Esophagus muscularis mucosa (tissue), 4 donors: ENCODE data around the gene KAZN. TPM values are rescaled to one million over a fixed set of nuclear protein-coding genes. Genes with fewer than 3 reads are reported as not detected.

Source experiments
- DNase-seq: peaks from one replicate; pipeline ENCODE4 v3.0.0-alpha.2; 2017; ENCODE audit errors: extremely low spot score
- H3K27ac ChIP-seq, 4 donors: fragments of 200-600 bp; sonication (generic); replicated peaks in 1 of 4; 1 replicate in 3 of 4; 2 replicates in 1 of 4; pipeline ENCODE4 v1.5.1; 2016 to 2019; ENCODE audit warnings: mild to moderate bottlenecking in 1 of 4
- H3K27me3 ChIP-seq, 4 donors: fragments of 200-600 bp; sonication (generic); one replicate each; pipeline versions ENCODE4 v1.5.1 to v1.6.0; 2016 to 2019
- H3K36me3 ChIP-seq, 4 donors: fragments of 200-600 bp; sonication (generic); one replicate each; pipeline ENCODE4 v1.5.1; 2016 to 2019
- H3K4me1 ChIP-seq, 4 donors: fragments of 200-600 bp; sonication (generic); one replicate each; pipeline ENCODE4 v1.5.1; 2016 to 2019
- H3K4me3 ChIP-seq, 4 donors: fragments of 200-600 bp; sonication (generic); 1 replicate in 2 of 4; 2 replicates in 2 of 4; pipeline ENCODE4 v1.5.1; 2016 to 2019; ENCODE audit warnings: mild to moderate bottlenecking in 4 of 4, moderate library complexity in 1 of 4
- H3K9me3 ChIP-seq, 4 donors: fragments of 200-600 bp; sonication (generic); 1 replicate in 3 of 4; 2 replicates in 1 of 4; pipeline ENCODE4 v1.5.1; 2016 to 2019
- CTCF ChIP-seq, 3 experiments: fragments of 200-600 bp in 2 of 3; fragments of 450-650 bp in 1 of 3; sonication (generic) in 2 of 3; IDR thresholded peaks; one replicate each; pipeline ENCODE4 v1.5.1; 2017 to 2019; ENCODE audit warnings: antibody characterized with exemption in 3 of 3, mild to moderate bottlenecking in 2 of 3, moderate library complexity in 1 of 3
- EP300 ChIP-seq: sonication (generic); formaldehyde crosslinking; IDR thresholded peaks from one replicate; pipeline ENCODE4 v1.6.1; 2017; ENCODE audit warnings: antibody characterized with exemption
- POLR2A ChIP-seq: fragments of 450-650 bp; IDR thresholded peaks from one replicate; pipeline ENCODE4 v1.6.1; 2017; ENCODE audit warnings: antibody characterized with exemption, moderate library complexity, mild to moderate bottlenecking, low read depth
- POLR2AphosphoS5 ChIP-seq, 2 donors: sonication (generic); formaldehyde crosslinking; IDR thresholded peaks; one replicate each; pipeline ENCODE4 v1.6.1; 2017; ENCODE audit warnings: antibody characterized with exemption in 2 of 2
- WGBS: methylation state at CpG from one replicate; pipeline ENCODE4 v1.1.5; 2018; 5-methylcytosine and 5-hydroxymethylcytosine counted together
- intact Hi-C: fragments of 100-400 bp; cut with DNase I; formaldehyde crosslinking; loops from one replicate; pipeline ENCODE4 v1.15.1; 2023
- total RNA-seq, 4 donors: library from RNA; depleted of rRNA; stranded (reverse); fragments of >200 nt; gene quantifications; one replicate each; pipeline versions ENCODE4 v1.1.0 to v1.2.1, GENCODE V29; 2016

Gene KAZN
- total RNA-seq, 4 donors from 2014 or later = 9.9 to 14.1 (median 11.9) TPM

GRCh38 chr1:15154480-15155036 lies 556.1 kb downstream of the KAZN start:
- Histone ChIP-seq H3K36me3 (no peaks in the 10 kb centered on the region), H3K27me3 (peaks cover 0 to 8% (median 0%) of the 10 kb centered on the region in 4 donors), H3K4me3 (peak overlapping the region; percentile 82 to 95 (median 88)), H3K27ac (peak overlapping the region; percentile 85 to 94 (median 90)), H3K4me1 (peaks cover 23 to 86% (median 74%) of the 10 kb centered on the region in 4 donors), H3K9me3 (no peaks in the 10 kb centered on the region)
- intact Hi-C loops = no loop called here
- TF ChIP-seq CTCF (IDR thresholded peaks at IDR 0.05) (no peak), POLR2AphosphoS5 (IDR thresholded peaks at IDR 0.05) (no peak), EP300 (no peak), POLR2A (no peak)
- DNase-seq = no peak
- WGBS = 26% methylated on average over 13 of the region's 37 CpGs

- peak overlapping the region; percentile 85 to 94 (median 90) for H3K27ac ChIP-seq
- no peaks in the 10 kb centered on the region for H3K36me3 ChIP-seq
- H3K27me3 ChIP-seq = peaks cover 0 to 8% (median 0%) of the 10 kb centered on the region in 4 donors
- TF ChIP-seq POLR2AphosphoS5 (IDR thresholded peaks at IDR 0.05) (no peak), POLR2A (no peak), CTCF (IDR thresholded peaks at IDR 0.05) (no peak), EP300 (no peak)
- 94% methylated on average over 5 of the region's 5 CpGs for WGBS
- peaks cover 23 to 87% (median 76%) of the 10 kb centered on the region in 4 donors for H3K4me1 ChIP-seq
- peak overlapping the region in 3 of 4 donors; percentile 88 to 95 (median 89) for H3K4me3 ChIP-seq
- intact Hi-C loops = no loop called here
- no peak for DNase-seq
- H3K9me3 ChIP-seq = no peaks in the 10 kb centered on the region
Measured at GRCh38 chr1:15155191-15155590, 556.7 kb downstream of the KAZN start.

GRCh38 chr1:15155888-15156741 lies 557.6 kb downstream of the KAZN start:
- WGBS = 44% methylated on average over 10 of the region's 11 CpGs
- no peaks in the 10 kb centered on the region for H3K9me3 ChIP-seq
- DNase-seq = no peak
- peaks cover 0 to 8% (median 0%) of the 10 kb centered on the region in 4 donors for H3K27me3 ChIP-seq
- no peaks in the 10 kb centered on the region for H3K36me3 ChIP-seq
- intact Hi-C loops = no loop called here
- TF ChIP-seq CTCF (IDR thresholded peaks at IDR 0.05) (no peak), EP300 (no peak), POLR2AphosphoS5 (IDR thresholded peaks at IDR 0.05) (no peak), POLR2A (no peak)
- peaks cover 23 to 92% (median 80%) of the 10 kb centered on the region in 4 donors for H3K4me1 ChIP-seq
- H3K4me3 ChIP-seq = no peak overlapping the region
- peak overlapping the region; percentile 26 to 91 (median 58) for H3K27ac ChIP-seq

- WGBS = 86% methylated on average over 9 of the region's 9 CpGs
- TF ChIP-seq EP300 = no peak
- TF ChIP-seq POLR2AphosphoS5 (IDR thresholded peaks at IDR 0.05) = no peak
- no peak for TF ChIP-seq POLR2A
- H3K4me1 ChIP-seq = peaks cover 21 to 87% (median 76%) of the 10 kb centered on the region in 4 donors
- intact Hi-C loops = no loop called here
- peak overlapping the region in 3 of 4 donors; percentile 26 to 91 (median 27) for H3K27ac ChIP-seq
- no peak for DNase-seq
- H3K36me3 ChIP-seq = no peaks in the 10 kb centered on the region
- H3K27me3 ChIP-seq = peaks cover 0 to 8% (median 0%) of the 10 kb centered on the region in 4 donors
- H3K4me3 ChIP-seq = no peak overlapping the region
- no peaks in the 10 kb centered on the region for H3K9me3 ChIP-seq
Measured at GRCh38 chr1:15156807-15157380, 558.4 kb downstream of the KAZN start.
